SW 1271 (cell line): ENCODE results near the gene CHD9NB.

ENCODE experiments used
- DNase-seq, 2 experiments: peaks; one replicate each; lab custom pipeline; 2025; lab: John Stamatoyannopoulos, UW

CHD9NB gene

GRCh38 chr16:53029971-53030370, 22.7 kb downstream of the CHD9NB start:
- DNase-seq, result no peak

- DNase-seq, result no peak
Measured at GRCh38 chr16:53024045-53024444, 28.7 kb downstream of the CHD9NB start.

GRCh38 chr16:53022374-53022773, 30.3 kb downstream of the CHD9NB start:
- peak in 1 of 2 experiments; percentile 36 for DNase-seq

GRCh38 chr16:53018834-53019416, 33.8 kb downstream of the CHD9NB start:
- DNase-seq, result no peak

- no peak for DNase-seq
Measured at GRCh38 chr16:53014287-53014686, 38.4 kb downstream of the CHD9NB start.

- no peak for DNase-seq
Measured at GRCh38 chr16:53007095-53007494, 45.6 kb downstream of the CHD9NB start.

GRCh38 chr16:52997922-52998321, 54.8 kb downstream of the CHD9NB start:
- no peak for DNase-seq

GRCh38 chr16:52994942-52995341, 57.8 kb downstream of the CHD9NB start:
- DNase-seq, result no peak

GRCh38 chr16:52993179-52993578, 59.5 kb downstream of the CHD9NB start:
- no peak for DNase-seq

- no peak for DNase-seq
Measured at GRCh38 chr16:52991572-52991971, 61.1 kb downstream of the CHD9NB start.
